ENCODE measurements around the gene PCCA. TPM values are rescaled to one million over a fixed set of nuclear protein-coding genes. Genes with fewer than 3 reads are reported as not detected.

The PCCA gene
- total RNA-seq, 1 experiment from 2014 or later, result 8.9 TPM

- BruUV-seq (replicated peaks), result no TSS peak
- no peak overlapping the region for H3K4me3 Mint-ChIP-seq (ENCODE audit: low read depth, unreplicated experiment)
- TF ChIP-seq CTCF (IDR thresholded peaks at IDR 0.05; ENCODE audit: unreplicated experiment), result no peak
- CTCF ChIA-PET, result no interaction called here
- H3K27me3 Mint-ChIP-seq (ENCODE audit: unreplicated experiment), result no peaks in the 10 kb centered on the region
- H3K27ac Mint-ChIP-seq (ENCODE audit: unreplicated experiment), result no peak overlapping the region
- H3K36me3 Mint-ChIP-seq (ENCODE audit: insufficient read depth, unreplicated experiment), result no peaks in the 10 kb centered on the region
- DNase-seq, result no peak
- intact Hi-C loops (cut with micrococcal nuclease; ENCODE audit: unreplicated experiment), result no loop called here
- no peaks in the 10 kb centered on the region for H3K4me1 Mint-ChIP-seq (ENCODE audit: low read depth, unreplicated experiment)
- no peaks in the 10 kb centered on the region for H3K9me3 Mint-ChIP-seq (ENCODE audit: low read depth, unreplicated experiment)
Observed at GRCh38 chr13:100130092-100130491, 41.2 kb downstream of the PCCA start.

- no peaks in the 10 kb centered on the region for H3K4me1 Mint-ChIP-seq (ENCODE audit: low read depth, unreplicated experiment)
- no peaks in the 10 kb centered on the region for H3K27me3 Mint-ChIP-seq (ENCODE audit: unreplicated experiment)
- DNase-seq, result no peak
- no TSS peak for BruUV-seq (replicated peaks)
- CTCF ChIA-PET, result no interaction called here
- H3K36me3 Mint-ChIP-seq (ENCODE audit: insufficient read depth, unreplicated experiment), result no peaks in the 10 kb centered on the region
- intact Hi-C loops (cut with micrococcal nuclease; ENCODE audit: unreplicated experiment), result no loop called here
- no peak for TF ChIP-seq CTCF (IDR thresholded peaks at IDR 0.05; ENCODE audit: unreplicated experiment)
- H3K4me3 Mint-ChIP-seq (ENCODE audit: low read depth, unreplicated experiment), result no peak overlapping the region
- H3K27ac Mint-ChIP-seq (ENCODE audit: unreplicated experiment), result no peak overlapping the region
- no peaks in the 10 kb centered on the region for H3K9me3 Mint-ChIP-seq (ENCODE audit: low read depth, unreplicated experiment)
Observed at GRCh38 chr13:100130930-100131511, 42.1 kb downstream of the PCCA start.

DNA sequence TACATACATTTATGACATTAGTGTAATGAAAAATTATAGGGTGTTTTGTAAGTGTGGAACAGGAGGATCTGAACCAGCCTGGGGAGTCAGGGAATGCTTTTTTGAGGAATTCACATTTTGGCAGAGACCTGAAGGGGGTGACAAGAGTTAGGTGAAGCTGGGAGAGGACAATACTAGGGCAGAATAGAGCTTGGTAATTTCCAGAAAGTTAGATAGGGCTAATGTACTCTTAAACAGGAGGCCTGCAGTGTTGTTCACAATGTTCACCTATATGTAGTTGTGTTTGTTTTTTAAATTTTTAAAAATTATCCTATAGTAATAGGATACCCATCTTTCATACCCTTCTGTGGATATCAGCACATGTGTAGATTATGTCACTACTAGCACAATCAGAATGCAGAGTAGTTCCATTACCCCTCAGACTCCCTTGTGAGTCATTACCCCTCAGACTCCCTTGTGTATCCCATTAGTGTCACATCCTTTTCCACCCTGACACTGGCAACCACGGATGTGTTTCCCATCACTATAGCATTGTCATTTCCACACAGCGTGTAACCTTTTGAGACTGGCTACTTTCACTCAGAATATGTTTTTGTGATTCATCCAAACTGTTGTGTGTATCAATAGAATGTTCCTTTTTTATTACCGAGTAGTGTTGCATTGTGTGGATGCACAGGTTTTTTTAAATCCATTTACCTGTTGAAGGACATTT is 43.1 kb downstream of the PCCA start:
- intact Hi-C loops (cut with micrococcal nuclease; ENCODE audit: unreplicated experiment), result no loop called here
- Mint-ChIP-seq H3K4me1 (ENCODE audit: low read depth, unreplicated experiment) (no peaks in the 10 kb centered on the region), H3K9me3 (ENCODE audit: low read depth, unreplicated experiment) (no peaks in the 10 kb centered on the region), H3K27me3 (ENCODE audit: unreplicated experiment) (no peaks in the 10 kb centered on the region), H3K4me3 (ENCODE audit: low read depth, unreplicated experiment) (no peak overlapping the region), H3K36me3 (ENCODE audit: insufficient read depth, unreplicated experiment) (no peaks in the 10 kb centered on the region), H3K27ac (ENCODE audit: unreplicated experiment) (no peak overlapping the region)
- no peak for TF ChIP-seq CTCF (IDR thresholded peaks at IDR 0.05; ENCODE audit: unreplicated experiment)
- no peak for DNase-seq
- CTCF ChIA-PET, result no interaction called here
- no TSS peak for BruUV-seq (replicated peaks)

DNA sequence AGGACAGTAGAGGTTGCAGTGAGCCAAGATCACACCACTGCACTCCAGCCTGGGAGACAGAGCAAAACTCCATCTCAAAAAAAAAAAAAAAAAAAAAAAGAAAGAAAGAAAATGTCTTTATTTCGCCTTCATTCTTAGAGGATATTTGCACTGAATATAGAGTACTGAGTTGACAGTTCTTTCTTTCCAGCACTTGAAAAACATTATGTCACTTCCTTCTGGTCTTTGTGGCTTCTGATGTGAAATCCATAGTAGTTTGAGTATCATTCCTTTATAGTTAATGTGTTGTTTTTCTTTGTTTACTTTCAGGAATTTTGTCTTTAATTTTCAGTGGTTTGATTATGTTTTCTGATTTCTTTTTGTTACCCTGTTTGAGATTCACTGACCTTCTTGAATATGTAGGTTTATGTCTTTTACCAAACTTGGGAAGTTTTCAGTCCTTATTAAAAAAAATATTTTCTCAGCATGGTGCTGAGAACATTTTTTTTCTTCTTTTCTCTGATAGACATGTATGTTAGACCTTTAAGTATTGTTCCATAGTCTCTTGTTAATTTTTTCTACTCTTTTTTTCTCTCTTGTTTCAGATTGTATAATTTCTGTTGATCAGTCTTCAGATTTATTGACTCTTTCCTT is 50.1 kb downstream of the PCCA start:
- TF ChIP-seq CTCF (IDR thresholded peaks at IDR 0.05; ENCODE audit: unreplicated experiment), result no peak
- no peaks in the 10 kb centered on the region for H3K27me3 Mint-ChIP-seq (ENCODE audit: unreplicated experiment)
- H3K27ac Mint-ChIP-seq (ENCODE audit: unreplicated experiment), result no peak overlapping the region
- no peak for DNase-seq
- H3K9me3 Mint-ChIP-seq (ENCODE audit: low read depth, unreplicated experiment), result no peaks in the 10 kb centered on the region
- CTCF ChIA-PET, result no interaction called here
- no peaks in the 10 kb centered on the region for H3K36me3 Mint-ChIP-seq (ENCODE audit: insufficient read depth, unreplicated experiment)
- intact Hi-C loops (cut with micrococcal nuclease; ENCODE audit: unreplicated experiment), result no loop called here
- BruUV-seq (replicated peaks), result no TSS peak
- no peak overlapping the region for H3K4me3 Mint-ChIP-seq (ENCODE audit: low read depth, unreplicated experiment)
- H3K4me1 Mint-ChIP-seq (ENCODE audit: low read depth, unreplicated experiment), result peaks cover 9% of the 10 kb centered on the region
